HEK293 (cell line): ENCODE data around the gene TRAPPC4.

Source experiments
- CTCF ChIP-seq: fragments of 450-650 bp; formaldehyde crosslinking; IDR thresholded peaks from 2 replicates; pipeline ENCODE4 v1.5.1; 2016; ENCODE audit warnings: missing biosample characterization, missing genetic modification characterization
- YY1 ChIP-seq: fragments of 450-650 bp; formaldehyde crosslinking; IDR thresholded peaks from 2 replicates; pipeline ENCODE4 v1.5.1; 2018; ENCODE audit warnings: missing biosample characterization, missing genetic modification characterization
- ZBTB7A ChIP-seq: fragments of 450-650 bp; formaldehyde crosslinking; IDR thresholded peaks from 2 replicates; pipeline ENCODE4 v1.5.1; 2016; ENCODE audit warnings: low read depth, missing biosample characterization, missing genetic modification characterization
- ZNF76 ChIP-seq: fragments of 450-650 bp; formaldehyde crosslinking; IDR thresholded peaks from 2 replicates; pipeline ENCODE4; 2016; ENCODE audit warnings: low read depth, missing biosample characterization, missing genetic modification characterization, borderline replicate concordance
- TF ChIP-seq, protein P1 (sequence below): fragments of 450-650 bp; formaldehyde crosslinking; IDR thresholded peaks from 2 replicates; pipeline ENCODE4 v1.5.1; 2016; ENCODE audit warnings: missing biosample characterization, missing genetic modification characterization

GRCh38 chr11:119025099-119025473 lies 6.5 kb downstream of the TRAPPC4 start:
- TF ChIP-seq CTCF (tag by site-specific recombination) (no peak), YY1 (no peak), ZNF76 (no peak), ZBTB7A (tag by site-specific recombination) (no peak)
- TF ChIP-seq, protein P1, sequence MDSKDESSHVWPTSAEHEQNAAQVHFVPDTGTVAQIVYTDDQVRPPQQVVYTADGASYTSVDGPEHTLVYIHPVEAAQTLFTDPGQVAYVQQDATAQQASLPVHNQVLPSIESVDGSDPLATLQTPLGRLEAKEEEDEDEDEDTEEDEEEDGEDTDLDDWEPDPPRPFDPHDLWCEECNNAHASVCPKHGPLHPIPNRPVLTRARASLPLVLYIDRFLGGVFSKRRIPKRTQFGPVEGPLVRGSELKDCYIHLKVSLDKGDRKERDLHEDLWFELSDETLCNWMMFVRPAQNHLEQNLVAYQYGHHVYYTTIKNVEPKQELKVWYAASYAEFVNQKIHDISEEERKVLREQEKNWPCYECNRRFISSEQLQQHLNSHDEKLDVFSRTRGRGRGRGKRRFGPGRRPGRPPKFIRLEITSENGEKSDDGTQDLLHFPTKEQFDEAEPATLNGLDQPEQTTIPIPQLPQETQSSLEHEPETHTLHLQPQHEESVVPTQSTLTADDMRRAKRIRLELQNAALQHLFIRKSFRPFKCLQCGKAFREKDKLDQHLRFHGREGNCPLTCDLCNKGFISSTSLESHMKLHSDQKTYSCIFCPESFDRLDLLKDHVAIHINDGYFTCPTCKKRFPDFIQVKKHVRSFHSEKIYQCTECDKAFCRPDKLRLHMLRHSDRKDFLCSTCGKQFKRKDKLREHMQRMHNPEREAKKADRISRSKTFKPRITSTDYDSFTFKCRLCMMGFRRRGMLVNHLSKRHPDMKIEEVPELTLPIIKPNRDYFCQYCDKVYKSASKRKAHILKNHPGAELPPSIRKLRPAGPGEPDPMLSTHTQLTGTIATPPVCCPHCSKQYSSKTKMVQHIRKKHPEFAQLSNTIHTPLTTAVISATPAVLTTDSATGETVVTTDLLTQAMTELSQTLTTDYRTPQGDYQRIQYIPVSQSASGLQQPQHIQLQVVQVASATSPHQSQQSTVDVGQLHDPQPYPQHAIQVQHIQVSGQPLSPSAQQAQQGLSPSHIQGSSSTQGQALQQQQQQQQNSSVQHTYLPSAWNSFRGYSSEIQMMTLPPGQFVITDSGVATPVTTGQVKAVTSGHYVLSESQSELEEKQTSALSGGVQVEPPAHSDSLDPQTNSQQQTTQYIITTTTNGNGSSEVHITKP (tag by site-specific recombination) = no peak
